H1 (cell line): ENCODE measurements around the gene SPTBN5. TPM values are rescaled to one million over a fixed set of nuclear protein-coding genes. Genes with fewer than 3 reads are reported as not detected.

Source experiments
- CBX5 ChIP-seq: fragments of 300-800, 300-1000 bp; sonication (generic); IDR thresholded peaks from 2 replicates; pipeline ENCODE4 v1.7.1; 2016; ENCODE audit warnings: antibody characterized with exemption, low read length, low read depth
- CTBP2 ChIP-seq: IDR thresholded peaks from 2 replicates; pipeline ENCODE4 v1.7.0; 2011; ENCODE audit warnings: borderline replicate concordance, mild to moderate bottlenecking, moderate library complexity, mixed read lengths, low read length; ENCODE audit not compliant: insufficient read depth, insufficient read length
- CTCF ChIP-seq, 3 experiments: IDR thresholded peaks; 1 replicate in 2 of 3; 2 replicates in 1 of 3; pipeline versions ENCODE4 v1.5.1 to v1.6.1; 2011; ENCODE audit warnings: low read length in 3 of 3, mild to moderate bottlenecking in 3 of 3, inconsistent platforms in 2 of 3, low read depth in 1 of 3, moderate library complexity in 1 of 3; ENCODE audit not compliant: insufficient read depth in 1 of 3; ENCODE audit errors: control extremely low read depth in 1 of 3
- POU5F1 ChIP-seq: IDR thresholded peaks from 2 replicates; pipeline ENCODE4 v1.6.1; 2011; ENCODE audit warnings: low read depth, mild to moderate bottlenecking, low read length, moderate library complexity
- RXRA ChIP-seq: IDR thresholded peaks from 2 replicates; pipeline ENCODE4 v1.6.1; 2011; ENCODE audit warnings: low read depth, mild to moderate bottlenecking, low read length, moderate library complexity; ENCODE audit not compliant: insufficient read depth
- SRF ChIP-seq: IDR thresholded peaks from 2 replicates; pipeline ENCODE4 v1.6.1; 2011; ENCODE audit warnings: mild to moderate bottlenecking, low read depth, low read length, moderate library complexity
- SUZ12 ChIP-seq: fragments of 200-600 bp; sonication (generic); IDR thresholded peaks from 2 replicates; pipeline ENCODE4 v1.6.1; 2012; ENCODE audit warnings: mild to moderate bottlenecking, inconsistent platforms, low read length, moderate library complexity, mixed read lengths
- polyA plus RNA-seq, 7 experiments: library from polyadenylated mRNA; depleted of rRNA in 3 of 7; stranded (reverse) in 5 of 7; unstranded in 2 of 7; fragments of >200 nt in 5 of 7; fragments of 200-250 nt in 2 of 7; gene quantifications; 1 replicate in 5 of 7; 2 replicates in 1 of 7; 4 replicates in 1 of 7; pipeline versions ENCODE4 v1.2.1 to v1.2.3, GENCODE V29; 2011 to 2013; ENCODE audit warnings: missing spikeins in 2 of 7, mixed read lengths in 2 of 7
- total RNA-seq: library from RNA; stranded (reverse); fragmentation: NEBNext Ultra II Directional; extraction: Animal tissue kit (Norgen Biotek cat#: 25700); gene quantifications from 2 replicates; pipeline ENCODE4 v1.2.1, GENCODE V29; 2021

The SPTBN5 gene
- total and polyA plus RNA-seq, 2 of the 8 experiments (the other 6 are each of a cell fraction or from before 2014, with no cell fraction given) = 0.32 to 0.84 TPM

DNA sequence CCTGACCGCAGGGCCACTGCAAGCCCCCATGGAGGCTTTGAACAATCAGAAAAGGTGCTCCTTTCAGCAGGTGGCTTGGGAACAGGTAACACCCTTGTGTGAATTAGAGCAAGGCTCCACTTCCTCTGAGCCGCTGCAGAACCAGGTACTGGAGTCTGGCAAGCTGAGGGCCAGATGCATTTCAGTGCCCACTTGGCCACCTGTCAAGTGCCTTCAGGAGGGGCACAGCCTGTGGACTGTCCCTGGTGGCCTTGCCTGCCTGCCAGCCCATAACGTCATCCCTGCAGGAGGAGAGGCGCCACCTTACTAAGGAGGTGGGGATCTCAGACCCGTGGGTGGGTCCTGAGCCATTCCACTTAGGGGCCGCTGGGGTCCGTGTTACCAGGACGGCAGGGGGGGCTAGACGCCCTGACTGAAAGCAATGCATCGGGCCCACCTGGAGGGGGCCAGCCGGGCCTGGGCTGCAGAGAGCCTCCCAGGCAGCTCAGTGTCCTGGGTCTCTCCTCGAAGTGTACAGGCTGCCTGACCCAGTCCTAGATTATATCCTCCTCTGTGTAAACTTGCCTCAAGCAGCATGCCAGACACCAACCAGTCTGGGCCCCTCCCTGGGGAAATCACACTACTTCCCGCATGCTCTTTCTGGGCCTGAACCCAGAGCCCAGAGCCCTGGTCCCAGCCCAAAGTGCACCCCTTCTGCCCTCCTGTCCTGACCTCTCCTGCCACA lies 16.1 kb downstream of the SPTBN5 start (continued):
- TF ChIP-seq CTCF (IDR thresholded peaks at IDR 0.05; ENCODE audit: control extremely low read depth in 1 of 3, insufficient read depth in 1 of 3, low read depth in 1 of 3, low read length in 3 of 3) = peak in 1 of 3 experiments; percentile 27; a peak in 1 of 4 replicates
- no peak for TF ChIP-seq CBX5
- no peak for TF ChIP-seq SRF
- TF ChIP-seq POU5F1 = no peak
- no peak for TF ChIP-seq CTBP2
- no peak for TF ChIP-seq SUZ12
- no peak for TF ChIP-seq RXRA
- TF ChIP-seq, all 59 proteins: peak for 2
